Duodenal mucosa (tissue), 2 donors: ENCODE results near the gene LAMB1.
"Not testable (repeated sequence)": the region's sequence is repeated elsewhere in the genome, so short reads cannot be mapped to it uniquely, and the experiment has no call there.

Experiments
- H3K27ac ChIP-seq: one replicate; pipeline ENCODE4 v1.7.0; 2013; ENCODE audit warnings: low read depth, low read length
- H3K27me3 ChIP-seq, 2 donors: one replicate each; pipeline ENCODE4 v1.7.0; 2013; ENCODE audit warnings: low read length in 2 of 2, control low read depth in 1 of 2; ENCODE audit not compliant: insufficient read depth in 2 of 2, control insufficient read depth in 1 of 2
- H3K36me3 ChIP-seq, 2 donors: one replicate each; pipeline ENCODE4 v1.7.0; 2013; ENCODE audit warnings: low read length in 2 of 2, control low read depth in 1 of 2; ENCODE audit not compliant: insufficient read depth in 2 of 2, control insufficient read depth in 1 of 2
- H3K4me1 ChIP-seq, 2 donors: one replicate each; pipeline ENCODE4 v1.7.0; 2013; ENCODE audit warnings: low read length in 2 of 2, control low read depth in 1 of 2; ENCODE audit not compliant: insufficient read depth in 2 of 2, control insufficient read depth in 1 of 2
- H3K4me3 ChIP-seq, 2 donors: one replicate each; pipeline ENCODE4 v1.7.0; 2013; ENCODE audit warnings: low read length in 2 of 2, low read depth in 1 of 2
- H3K9ac ChIP-seq, 2 donors: one replicate each; pipeline ENCODE4 v1.7.0; 2013; ENCODE audit warnings: low read length in 2 of 2, low read depth in 1 of 2
- H3K9me3 ChIP-seq, 2 donors: one replicate each; pipeline ENCODE4 v1.7.0; 2013; ENCODE audit warnings: low read length in 2 of 2, control low read depth in 1 of 2; ENCODE audit not compliant: control insufficient read depth in 1 of 2

The LAMB1 gene

GRCh38 chr7:107964510-107964909, 38.5 kb downstream of the LAMB1 start:
- Histone ChIP-seq H3K4me1 (peaks cover 2 to 3% of the 10 kb centered on the region in 2 donors), H3K36me3 (peaks cover 36 to 71% of the 10 kb centered on the region in 2 donors)

GRCh38 chr7:107962817-107963216, 40.1 kb downstream of the LAMB1 start:
- H3K4me1 ChIP-seq, result peaks cover 2 to 8% of the 10 kb centered on the region in 2 donors
- H3K36me3 ChIP-seq, result peaks cover 47 to 83% of the 10 kb centered on the region in 2 donors
- no peaks in the 10 kb centered on the region for H3K27me3 ChIP-seq
- no peak overlapping the region for H3K27ac ChIP-seq
- H3K9ac ChIP-seq, result no peak overlapping the region
- H3K4me3 ChIP-seq, result no peak overlapping the region
- no peaks in the 10 kb centered on the region for H3K9me3 ChIP-seq

More at GRCh38 chr7:107964510-107964909, 38.5 kb downstream of the LAMB1 start:
- Histone ChIP-seq H3K9me3 (no peaks in the 10 kb centered on the region), H3K27me3 (no peaks in the 10 kb centered on the region), H3K27ac (no peak overlapping the region), H3K9ac (no peak overlapping the region), H3K4me3 (no peak overlapping the region)

- Histone ChIP-seq H3K4me1 (peaks cover 0 to 8% of the 10 kb centered on the region in 2 donors), H3K9ac (no peak overlapping the region), H3K27ac (no peak overlapping the region), H3K9me3 (no peaks in the 10 kb centered on the region), H3K36me3 (peaks cover 44 to 83% of the 10 kb centered on the region in 2 donors), H3K27me3 (no peaks in the 10 kb centered on the region), H3K4me3 (no peak overlapping the region)
These were observed 41.6 kb downstream of the LAMB1 start for GRCh38 chr7:107961405-107961804.

DNA sequence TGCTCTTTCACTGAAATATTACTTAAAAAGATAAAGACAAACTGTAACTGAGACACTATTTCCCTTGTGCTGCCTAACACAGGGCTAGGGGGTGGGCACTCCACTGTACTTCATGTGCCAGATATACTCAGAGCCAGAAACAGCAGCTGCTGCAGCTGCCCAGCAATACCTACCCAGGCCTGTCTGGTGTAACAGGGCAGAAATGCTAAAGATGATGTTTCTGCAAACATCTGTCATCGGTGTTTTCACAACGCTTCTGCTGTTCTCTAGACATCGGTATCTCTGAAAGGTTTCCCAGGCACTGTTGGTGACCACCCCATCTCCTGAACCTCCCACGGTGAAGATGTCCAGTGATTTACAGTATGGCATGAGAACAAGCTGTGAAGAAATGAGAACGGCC, 42.7 kb downstream of the LAMB1 start:
- no peak overlapping the region for H3K27ac ChIP-seq
- H3K9ac ChIP-seq, result no peak overlapping the region
- peaks cover 46 to 87% of the 10 kb centered on the region in 2 donors for H3K36me3 ChIP-seq
- H3K27me3 ChIP-seq, result no peaks in the 10 kb centered on the region
- peaks cover 0 to 8% of the 10 kb centered on the region in 2 donors for H3K4me1 ChIP-seq
- H3K9me3 ChIP-seq, result no peaks in the 10 kb centered on the region
- H3K4me3 ChIP-seq, result no peak overlapping the region

GRCh38 chr7:107959527-107959898, 43.4 kb downstream of the LAMB1 start:
- H3K9ac ChIP-seq, result no peak overlapping the region
- no peak overlapping the region for H3K4me3 ChIP-seq
- H3K9me3 ChIP-seq, result no peaks in the 10 kb centered on the region
- peaks cover 0 to 8% of the 10 kb centered on the region in 2 donors for H3K4me1 ChIP-seq
- no peaks in the 10 kb centered on the region for H3K27me3 ChIP-seq
- no peak overlapping the region for H3K27ac ChIP-seq
- peaks cover 44 to 88% of the 10 kb centered on the region in 2 donors for H3K36me3 ChIP-seq

DNA sequence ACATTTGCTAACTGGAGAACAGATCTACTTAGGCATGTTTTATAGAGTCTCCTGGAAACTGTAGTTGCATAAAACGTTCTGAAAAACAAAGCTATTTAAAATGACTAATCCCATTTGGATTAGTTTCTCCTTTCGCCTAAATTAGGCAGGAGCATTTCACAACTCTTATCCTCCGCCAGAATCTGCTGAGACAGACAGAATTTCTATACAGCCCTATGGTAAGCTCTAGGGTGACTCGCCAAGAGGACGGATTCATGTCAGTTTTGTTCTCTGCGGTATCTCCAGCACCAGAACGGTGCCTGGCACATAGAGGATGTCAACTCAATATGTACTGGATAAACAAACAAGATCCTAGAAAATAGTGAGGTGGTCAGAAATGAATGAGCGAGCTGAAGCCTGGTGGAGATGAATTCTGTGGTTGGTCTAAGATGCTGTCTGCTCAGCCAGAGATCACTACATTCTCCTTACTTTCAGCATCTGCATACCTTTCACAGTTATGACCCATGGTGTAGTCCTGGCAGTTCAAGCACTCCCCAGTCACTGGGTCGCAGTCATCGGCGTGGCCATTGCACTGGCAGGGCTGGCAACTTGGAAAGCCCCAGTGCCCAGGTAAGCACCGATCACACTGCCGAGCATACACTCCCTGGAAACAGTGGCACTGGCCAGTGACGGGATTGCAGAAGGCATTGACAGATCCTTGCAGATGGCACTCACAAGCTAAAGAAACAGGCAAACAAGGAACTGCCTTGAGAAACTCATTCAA, 44.0 kb downstream of the LAMB1 start:
- Histone ChIP-seq H3K4me1 (peaks cover 0 to 8% of the 10 kb centered on the region in 2 donors), H3K27ac (no peak overlapping the region), H3K4me3 (no peak overlapping the region), H3K27me3 (no peaks in the 10 kb centered on the region), H3K9ac (no peak overlapping the region), H3K9me3 (no peaks in the 10 kb centered on the region), H3K36me3 (peaks cover 42 to 85% of the 10 kb centered on the region in 2 donors)

DNA sequence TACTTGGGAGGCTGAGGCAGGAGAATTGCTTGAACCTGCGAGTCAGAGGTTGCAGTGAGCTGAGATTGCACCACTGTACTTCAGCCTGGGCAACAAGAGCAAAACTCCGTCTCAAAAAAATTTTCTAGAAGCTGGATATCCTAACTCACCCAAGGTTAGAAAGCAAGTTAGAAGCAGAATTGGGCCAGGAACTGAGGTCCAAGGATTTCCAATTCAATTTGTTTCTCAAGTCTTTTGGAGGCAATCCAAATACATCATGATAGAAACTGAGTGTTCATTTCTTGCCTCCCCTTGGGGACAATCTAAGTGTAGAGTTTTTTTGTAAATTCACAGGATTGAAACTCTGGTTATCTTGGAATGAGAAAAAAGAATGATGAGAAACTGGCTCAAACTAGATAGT, 45.5 kb downstream of the LAMB1 start:
- Histone ChIP-seq H3K9ac (no peak overlapping the region), H3K27me3 (no peaks in the 10 kb centered on the region), H3K27ac (no peak overlapping the region), H3K9me3 (no peaks in the 10 kb centered on the region), H3K4me3 (no peak overlapping the region), H3K4me1 (peaks cover 0 to 8% of the 10 kb centered on the region in 2 donors), H3K36me3 (peaks cover 50 to 85% of the 10 kb centered on the region in 2 donors)

GRCh38 chr7:107956950-107957349, 46.0 kb downstream of the LAMB1 start:
- H3K4me3 ChIP-seq, H3K27me3 ChIP-seq, H3K4me1 ChIP-seq, H3K9me3 ChIP-seq, H3K9ac ChIP-seq, H3K27ac ChIP-seq: not testable (repeated sequence)
- peaks cover 51 to 86% of the 10 kb centered on the region in 2 donors for H3K36me3 ChIP-seq

- H3K36me3 ChIP-seq, result peaks cover 52 to 86% of the 10 kb centered on the region in 2 donors
- H3K4me1 ChIP-seq, result peaks cover 0 to 8% of the 10 kb centered on the region in 2 donors
- H3K4me3 ChIP-seq, result no peak overlapping the region
- H3K9ac ChIP-seq, result no peak overlapping the region
- H3K27ac ChIP-seq, result no peak overlapping the region
- no peaks in the 10 kb centered on the region for H3K9me3 ChIP-seq
- no peaks in the 10 kb centered on the region for H3K27me3 ChIP-seq
These were observed 47.6 kb downstream of the LAMB1 start for GRCh38 chr7:107955394-107955793.

DNA sequence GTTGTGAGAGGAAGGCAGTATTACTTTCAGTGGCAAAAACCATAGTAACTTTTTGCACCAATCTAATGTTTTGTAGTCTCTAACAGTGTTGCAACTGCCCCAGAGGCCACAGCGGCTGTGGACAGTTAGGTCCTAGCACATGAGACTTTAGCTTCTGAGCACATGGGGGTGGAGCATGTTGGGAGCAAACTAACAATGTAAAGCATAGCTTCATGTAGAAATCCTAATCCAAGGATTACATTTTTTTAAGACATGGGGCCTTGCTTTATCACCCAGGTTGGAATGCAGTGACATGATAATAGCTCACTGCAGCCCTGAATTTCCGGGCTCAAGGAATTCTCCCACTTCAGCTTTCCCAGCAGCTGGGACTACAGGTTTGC, 49.0 kb downstream of the LAMB1 start:
- H3K27ac ChIP-seq, result no peak overlapping the region
- H3K9me3 ChIP-seq, result no peaks in the 10 kb centered on the region
- no peak overlapping the region for H3K9ac ChIP-seq
- peaks cover 37 to 71% of the 10 kb centered on the region in 2 donors for H3K36me3 ChIP-seq
- H3K27me3 ChIP-seq, result no peaks in the 10 kb centered on the region
- peaks cover 1 to 8% of the 10 kb centered on the region in 2 donors for H3K4me1 ChIP-seq
- H3K4me3 ChIP-seq, result no peak overlapping the region
